HCT116 (cell line): Measurements from ENCODE around the gene RHBDD3. TPM values are rescaled to one million over a fixed set of nuclear protein-coding genes. Genes with fewer than 3 reads are reported as not detected.

ENCODE experiments used
- ATAC-seq: fragments of 200-7000 bp; cut with Tn5 transposase; 2 replicates; pipeline ENCODE4 v1.9.1; 2020; ENCODE audit warnings: mild to moderate bottlenecking, moderate library complexity
- BruUV-seq: library from RNA; stranded (reverse); fragments of 400-500 nt; replicated peaks from 2 replicates; lab custom pipeline; 2021; lab: Mats Ljungman, UMichigan
- CTCF ChIA-PET: fragments of 300-600 bp; sonication (Branson Sonifier 250); formaldehyde crosslinking; loops from one replicate; lab custom pipeline; 2021; ENCODE audit warnings: antibody characterized with exemption; lab: Charles Lee
- POLR2A ChIA-PET: fragments of 300-600, 350-600 bp; sonication (Branson Sonifier 250); formaldehyde crosslinking; loops from one replicate; lab custom pipeline; 2021; ENCODE audit warnings: antibody characterized with exemption; lab: Charles Lee
- RAD21 ChIA-PET, 2 experiments: fragments of 300-600 bp; sonication (Branson Sonifier 250); formaldehyde crosslinking; loops; one replicate each; lab custom pipeline; 2023; ENCODE audit warnings: low total read pairs in 2 of 2; ENCODE audit not compliant: uncharacterized antibody in 2 of 2, unreplicated experiment in 2 of 2, low non-redundant PET in 1 of 2; lab: Charles Lee
- DNase-seq: peaks from one replicate; pipeline ENCODE4 v3.0.0-alpha.2; 2010; ENCODE audit warnings: low read depth, low spot score
- H2AFZ ChIP-seq: fragments of 200-600 bp; shearing (Covaris generic), sonication (generic); 2 replicates; pipeline ENCODE4 v1.6.1; 2017; ENCODE audit warnings: low read depth, mixed run types, mixed read lengths, antibody characterized with exemption, low read length; ENCODE audit not compliant: poor library complexity, severe bottlenecking
- H3K27ac ChIP-seq: 2 replicates; pipeline ENCODE4 v1.5.1; 2012; ENCODE audit warnings: low read depth, low read length
- H3K27me3 ChIP-seq: fragments of 200-600 bp; sonication (generic); 2 replicates; pipeline ENCODE4 v1.6.1; 2016; ENCODE audit warnings: mixed run types, low read length, mixed read lengths; ENCODE audit not compliant: insufficient read depth
- H3K36me3 ChIP-seq, 2 experiments: fragments of 200-500 bp in 1 of 2; fragments of 200-600 bp in 1 of 2; sonication (Bioruptor generic) in 1 of 2; sonication (generic) in 1 of 2; 2 replicates each; pipeline versions ENCODE4 v1.5.1 to v1.6.1; 2014 to 2016; ENCODE audit warnings: low read length in 2 of 2, inconsistent platforms in 1 of 2, mixed read lengths in 1 of 2, mixed run types in 1 of 2; ENCODE audit not compliant: insufficient read depth in 2 of 2, control insufficient read depth in 1 of 2
- H3K4me1 ChIP-seq, 2 experiments: fragments of 200-600 bp in 1 of 2; sonication (generic) in 1 of 2; 2 replicates each; pipeline versions ENCODE4 v1.5.1 to v1.6.1; 2012 to 2017; ENCODE audit warnings: low read length in 2 of 2, inconsistent platforms in 1 of 2, mild to moderate bottlenecking in 1 of 2, mixed read lengths in 1 of 2, mixed run types in 1 of 2, moderate library complexity in 1 of 2; ENCODE audit not compliant: insufficient read depth in 2 of 2, control insufficient read depth in 1 of 2
- H3K4me2 ChIP-seq: fragments of 200-600 bp; sonication (generic); 2 replicates; pipeline ENCODE4 v1.6.1; 2017; ENCODE audit warnings: mixed run types, low read length, mixed read lengths
- H3K4me3 ChIP-seq, 2 experiments: fragments of 200-600 bp in 1 of 2; sonication (generic) in 1 of 2; replicated peaks in 1 of 2; 2 replicates each; pipeline ENCODE4 v1.5.1; 2011 to 2016; ENCODE audit warnings: low read length in 2 of 2, control low read depth in 1 of 2, low read depth in 1 of 2, mild to moderate bottlenecking in 1 of 2, mixed read lengths in 1 of 2, mixed run types in 1 of 2
- H3K79me2 ChIP-seq: fragments of 200-600 bp; sonication (generic); 2 replicates; pipeline ENCODE4 v1.6.1; 2017; ENCODE audit warnings: mild to moderate bottlenecking, mixed run types, low read length, moderate library complexity, mixed read lengths; ENCODE audit not compliant: insufficient read depth
- H3K9ac ChIP-seq: fragments of 200-600 bp; sonication (generic); 2 replicates; pipeline ENCODE4 v1.6.1; 2016; ENCODE audit warnings: low read length, mixed read lengths
- H3K9me2 ChIP-seq: fragments of 200-600 bp; sonication (generic), shearing (Covaris generic); 2 replicates; pipeline ENCODE4 v1.6.1; 2017; ENCODE audit warnings: mixed run types, mild to moderate bottlenecking, moderate library complexity; ENCODE audit not compliant: insufficient read depth
- H3K9me3 ChIP-seq, 2 experiments: fragments of 200-500 bp in 1 of 2; fragments of 200-600 bp in 1 of 2; sonication (Bioruptor generic) in 1 of 2; sonication (generic) in 1 of 2; 2 replicates each; pipeline ENCODE4 v1.6.1; 2014 to 2017; ENCODE audit warnings: low read length in 2 of 2, mixed read lengths in 2 of 2, inconsistent platforms in 1 of 2, low read depth in 1 of 2, mild to moderate bottlenecking in 1 of 2, mixed run types in 1 of 2, moderate library complexity in 1 of 2; ENCODE audit not compliant: control insufficient read depth in 1 of 2, insufficient read depth in 1 of 2
- H4K20me1 ChIP-seq: fragments of 200-600 bp; sonication (generic), shearing (Covaris generic); 2 replicates; pipeline ENCODE4 v1.6.1; 2017; ENCODE audit warnings: mixed run types, mild to moderate bottlenecking, moderate library complexity; ENCODE audit not compliant: insufficient read depth
- MAX ChIP-seq: IDR thresholded peaks from 2 replicates; pipeline ENCODE4 v1.6.1; 2012
- SP1 ChIP-seq: IDR thresholded peaks from 2 replicates; pipeline ENCODE4 v1.6.1; 2012; ENCODE audit warnings: low read depth
- TCF7L2 ChIP-seq: IDR thresholded peaks from 2 replicates; pipeline ENCODE4 v1.7.0; 2011; ENCODE audit warnings: borderline replicate concordance, inconsistent platforms; ENCODE audit not compliant: insufficient read depth, insufficient read length; ENCODE audit errors: extremely low read depth
- ZNF274 ChIP-seq: fragments of 200-500 bp; sonication (Bioruptor generic); IDR thresholded peaks from 2 replicates; pipeline ENCODE4 v1.6.1; 2014; ENCODE audit warnings: mild to moderate bottlenecking, low read depth, low read length, inconsistent platforms
- intact Hi-C: fragments of 100-400 bp; cut with micrococcal nuclease; formaldehyde crosslinking; loops from 2 replicates; pipeline ENCODE4 v1.10.0; 2022
- total RNA-seq: library from RNA; stranded (reverse); gene quantifications from one replicate; pipeline ENCODE4 v1.2.1, GENCODE V29; 2021; ENCODE audit not compliant: unreplicated experiment

The RHBDD3 gene
- total RNA-seq, 1 experiment from 2014 or later: 30.2 TPM

GRCh38 chr22:29230972-29231875, 36.6 kb downstream of the RHBDD3 start (continued):
- no peak for TF ChIP-seq TCF7L2

- Histone ChIP-seq H3K4me1 (no peaks in the 10 kb centered on the region), H3K4me2 (no peak overlapping the region), H4K20me1 (no peaks in the 10 kb centered on the region), H3K27me3 (no peaks in the 10 kb centered on the region), H3K9me3 (no peaks in the 10 kb centered on the region), H3K36me3 (no peaks in the 10 kb centered on the region), H3K27ac (no peak overlapping the region), H3K9ac (no peak overlapping the region), H3K79me2 (no peaks in the 10 kb centered on the region), H3K4me3 (no peak overlapping the region), H2AFZ (no peak overlapping the region), H3K9me2 (no peaks in the 10 kb centered on the region)
- TF ChIP-seq SP1: no peak
- no peak for TF ChIP-seq ZNF274
- no peak for TF ChIP-seq MAX
- ATAC-seq (no peak), DNase-seq (no peak)
- no TSS peak for BruUV-seq
- CTCF ChIA-PET: no interaction called here
- RAD21 ChIA-PET: no interaction called here
- POLR2A ChIA-PET: no interaction called here
- intact Hi-C loops: no loop called here
These were observed 41.3 kb downstream of the RHBDD3 start for GRCh38 chr22:29226351-29226981.
